ENCODE measurements around the gene GRM4. TPM values are rescaled to one million over a fixed set of nuclear protein-coding genes. Genes with fewer than 3 reads are reported as not detected.

GRM4 gene
- total RNA-seq, 1 donor from 2014 or later, result not detected

GRCh38 chr6:34094474-34095135 lies 51.3 kb downstream of the GRM4 start:
- Histone ChIP-seq H3K36me3 (no peaks in the 10 kb centered on the region), H3K27me3 (ENCODE audit: low read depth) (peaks cover 86% of the 10 kb centered on the region), H3K4me3 (no peak overlapping the region), H3K9me3 (replicated peaks) (peaks cover 5% of the 10 kb centered on the region), H3K4me1 (no peaks in the 10 kb centered on the region), H3K27ac (replicated peaks) (no peak overlapping the region)
- intact Hi-C loops (cut with micrococcal nuclease), result no loop called here
- no peak for DNase-seq
- TF ChIP-seq, protein P1, sequence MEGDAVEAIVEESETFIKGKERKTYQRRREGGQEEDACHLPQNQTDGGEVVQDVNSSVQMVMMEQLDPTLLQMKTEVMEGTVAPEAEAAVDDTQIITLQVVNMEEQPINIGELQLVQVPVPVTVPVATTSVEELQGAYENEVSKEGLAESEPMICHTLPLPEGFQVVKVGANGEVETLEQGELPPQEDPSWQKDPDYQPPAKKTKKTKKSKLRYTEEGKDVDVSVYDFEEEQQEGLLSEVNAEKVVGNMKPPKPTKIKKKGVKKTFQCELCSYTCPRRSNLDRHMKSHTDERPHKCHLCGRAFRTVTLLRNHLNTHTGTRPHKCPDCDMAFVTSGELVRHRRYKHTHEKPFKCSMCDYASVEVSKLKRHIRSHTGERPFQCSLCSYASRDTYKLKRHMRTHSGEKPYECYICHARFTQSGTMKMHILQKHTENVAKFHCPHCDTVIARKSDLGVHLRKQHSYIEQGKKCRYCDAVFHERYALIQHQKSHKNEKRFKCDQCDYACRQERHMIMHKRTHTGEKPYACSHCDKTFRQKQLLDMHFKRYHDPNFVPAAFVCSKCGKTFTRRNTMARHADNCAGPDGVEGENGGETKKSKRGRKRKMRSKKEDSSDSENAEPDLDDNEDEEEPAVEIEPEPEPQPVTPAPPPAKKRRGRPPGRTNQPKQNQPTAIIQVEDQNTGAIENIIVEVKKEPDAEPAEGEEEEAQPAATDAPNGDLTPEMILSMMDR (IDR thresholded peaks at IDR 0.05; ENCODE audit: borderline replicate concordance), result no peak

- intact Hi-C loops (cut with micrococcal nuclease), result no loop called here
Observed at GRCh38 chr6:34093854-34094430, 51.9 kb downstream of the GRM4 start.

DNA sequence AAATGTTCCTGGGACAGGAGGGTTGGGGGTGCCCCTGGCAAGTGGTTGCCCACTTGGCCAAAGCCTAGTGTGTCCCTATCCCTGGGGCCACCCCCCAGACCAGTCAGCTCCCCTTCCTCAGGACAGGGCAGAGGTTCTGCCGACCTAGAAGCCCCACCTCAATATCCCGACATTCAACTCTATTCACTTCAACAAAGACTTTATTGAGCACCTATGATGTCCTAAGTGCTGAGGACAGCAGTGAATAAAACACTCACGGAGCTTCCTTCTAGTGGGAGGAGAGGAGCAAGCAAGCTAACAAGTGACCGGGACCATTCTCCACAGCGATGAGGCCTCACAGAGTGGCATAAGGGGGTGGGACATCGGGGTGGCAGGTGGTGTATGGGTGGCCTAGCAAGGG lies 52.7 kb downstream of the GRM4 start:
- Histone ChIP-seq H3K27me3 (ENCODE audit: low read depth) (peaks cover 72% of the 10 kb centered on the region), H3K4me1 (no peaks in the 10 kb centered on the region), H3K27ac (replicated peaks) (no peak overlapping the region), H3K4me3 (no peak overlapping the region), H3K36me3 (no peaks in the 10 kb centered on the region), H3K9me3 (replicated peaks) (peaks cover 5% of the 10 kb centered on the region)
- intact Hi-C loops (cut with micrococcal nuclease), result no loop called here
- DNase-seq, result no peak
- TF ChIP-seq, protein P1 (IDR thresholded peaks at IDR 0.05; ENCODE audit: borderline replicate concordance), result no peak

More at GRCh38 chr6:34093854-34094430, 51.9 kb downstream of the GRM4 start:
- TF ChIP-seq, protein P1 (IDR thresholded peaks at IDR 0.05; ENCODE audit: borderline replicate concordance), result no peak
- no peaks in the 10 kb centered on the region for H3K4me1 ChIP-seq
- DNase-seq, result no peak
- no peak overlapping the region for H3K4me3 ChIP-seq
- no peak overlapping the region for H3K27ac ChIP-seq (replicated peaks)
- no peaks in the 10 kb centered on the region for H3K36me3 ChIP-seq
- H3K27me3 ChIP-seq (ENCODE audit: low read depth), result peaks cover 80% of the 10 kb centered on the region
- H3K9me3 ChIP-seq (replicated peaks), result peaks cover 5% of the 10 kb centered on the region

- Histone ChIP-seq H3K9me3 (replicated peaks) (peaks cover 5% of the 10 kb centered on the region), H3K4me1 (no peaks in the 10 kb centered on the region), H3K36me3 (no peaks in the 10 kb centered on the region), H3K4me3 (no peak overlapping the region), H3K27ac (replicated peaks) (no peak overlapping the region), H3K27me3 (ENCODE audit: low read depth) (peaks cover 66% of the 10 kb centered on the region)
- TF ChIP-seq, protein P1 (IDR thresholded peaks at IDR 0.05; ENCODE audit: borderline replicate concordance), result no peak
- intact Hi-C loops (cut with micrococcal nuclease), result no loop called here
- DNase-seq, result no peak
Observed at GRCh38 chr6:34092631-34093030, 53.3 kb downstream of the GRM4 start.

GRCh38 chr6:34090935-34091334 lies 55.0 kb downstream of the GRM4 start:
- no peak for DNase-seq
- intact Hi-C loops (cut with micrococcal nuclease), result no loop called here
- Histone ChIP-seq H3K4me3 (no peak overlapping the region), H3K27me3 (ENCODE audit: low read depth) (peaks cover 49% of the 10 kb centered on the region), H3K36me3 (no peaks in the 10 kb centered on the region), H3K27ac (replicated peaks) (no peak overlapping the region), H3K4me1 (no peaks in the 10 kb centered on the region), H3K9me3 (replicated peaks) (peaks cover 5% of the 10 kb centered on the region)
- TF ChIP-seq, protein P1 (IDR thresholded peaks at IDR 0.05; ENCODE audit: borderline replicate concordance), result no peak
